ENCODE data around the gene NHEJ1.

The NHEJ1 gene

GRCh38 chr2:219168932-219169331 lies 8.3 kb upstream of the NHEJ1 start:
- no peak for DNase-seq

- DNase-seq = peak in 4 of 58 donors; percentile 10 to 15 (median 14)
Measured at GRCh38 chr2:219168526-219168925, 7.9 kb upstream of the NHEJ1 start.

DNA sequence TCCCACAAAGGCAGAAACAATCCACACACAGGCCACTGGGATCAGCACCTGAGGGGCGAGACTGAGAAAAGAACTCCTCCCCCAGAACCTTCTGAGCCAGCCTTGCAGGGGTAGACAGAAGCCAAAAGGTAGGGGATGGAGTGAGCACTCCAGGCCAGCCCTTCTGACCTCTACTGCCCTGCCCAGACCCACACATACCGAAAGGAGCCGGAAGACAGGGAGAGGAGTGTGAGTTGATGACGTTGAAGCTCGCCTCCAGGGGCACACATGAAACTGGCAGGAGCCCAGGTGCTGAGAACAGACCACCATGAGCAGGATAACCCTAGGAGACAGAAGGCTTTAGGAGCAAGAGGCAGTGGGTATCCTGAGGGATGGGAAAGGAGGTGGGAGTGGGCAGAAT lies 7.4 kb upstream of the NHEJ1 start:
- no peak for DNase-seq

DNA sequence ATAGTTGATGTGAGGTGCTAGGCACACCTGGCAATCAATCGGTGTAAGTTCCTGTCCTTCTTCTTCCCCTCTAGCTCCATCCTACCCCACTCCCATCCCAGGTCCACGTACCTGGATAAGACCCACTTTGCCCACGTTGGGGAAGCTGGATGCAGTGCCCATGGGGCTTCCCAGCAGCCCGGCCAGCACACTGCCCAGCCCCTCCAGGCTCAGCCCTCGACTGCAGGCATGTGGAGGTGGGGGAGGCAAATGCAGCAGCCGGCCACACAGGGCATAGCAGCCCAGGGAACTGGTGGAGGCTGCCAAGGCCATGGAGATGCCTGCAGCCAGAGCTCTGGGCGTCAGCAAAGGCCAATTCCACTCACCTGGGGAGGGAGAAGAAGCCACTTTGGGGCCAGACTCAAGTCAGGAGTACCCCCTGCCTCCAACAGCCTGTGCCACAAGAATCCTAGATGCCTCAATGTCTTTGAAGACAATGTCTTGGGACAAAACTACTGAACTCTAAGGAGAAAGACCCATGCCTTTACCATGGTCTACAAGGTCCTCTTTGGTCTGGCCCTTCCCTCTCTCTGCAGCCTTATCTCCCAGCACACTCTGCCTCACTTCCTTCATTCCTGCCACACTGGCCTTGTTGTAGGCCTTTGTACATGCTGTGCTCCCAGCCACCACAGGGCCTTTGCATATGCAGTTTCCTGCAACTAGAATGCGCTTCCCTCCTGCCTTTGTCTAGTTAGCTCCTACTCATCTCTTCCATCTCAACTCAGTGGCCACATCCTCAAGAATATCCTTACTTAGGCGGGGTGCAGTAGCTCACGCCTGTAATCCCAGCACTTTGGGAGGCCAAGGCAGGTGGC lies 4.7 kb upstream of the NHEJ1 start:
- no peak for DNase-seq

DNA sequence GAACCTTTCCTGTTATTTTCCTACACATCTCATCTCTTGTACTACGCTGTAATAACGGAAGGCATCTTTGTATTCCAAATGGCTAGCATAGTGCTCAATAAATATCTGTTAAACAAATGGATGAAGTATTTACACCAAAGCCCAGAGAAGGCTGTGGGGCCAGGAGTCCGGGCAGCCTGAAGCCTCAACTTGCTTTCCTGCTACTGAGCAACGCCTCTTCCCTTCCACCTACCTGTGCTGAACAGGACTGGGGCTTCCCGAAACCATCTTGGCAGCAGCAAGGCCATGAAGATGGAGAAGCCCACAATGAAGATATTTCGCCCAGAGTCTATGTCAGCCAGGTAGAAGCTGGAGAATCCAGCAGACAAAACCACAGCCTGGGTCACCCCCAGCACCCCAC lies 2.5 kb upstream of the NHEJ1 start:
- no peak for DNase-seq

- no peak for DNase-seq
Measured at GRCh38 chr2:219161097-219161496, 482 bp upstream of the NHEJ1 start.

GRCh38 chr2:219159771-219160185 lies 837 bp downstream of the NHEJ1 start:
- no peak for DNase-seq

GRCh38 chr2:219158586-219158985 lies 2.0 kb downstream of the NHEJ1 start:
- DNase-seq = no peak

- no peak for DNase-seq
Measured at GRCh38 chr2:219158025-219158424, 2.6 kb downstream of the NHEJ1 start.

GRCh38 chr2:219157396-219157795 lies 3.2 kb downstream of the NHEJ1 start:
- DNase-seq = no peak

- DNase-seq = peak in 7 of 58 donors; percentile 3 to 58 (median 25)
Measured at GRCh38 chr2:219155054-219155644, 5.5 kb downstream of the NHEJ1 start.

DNA sequence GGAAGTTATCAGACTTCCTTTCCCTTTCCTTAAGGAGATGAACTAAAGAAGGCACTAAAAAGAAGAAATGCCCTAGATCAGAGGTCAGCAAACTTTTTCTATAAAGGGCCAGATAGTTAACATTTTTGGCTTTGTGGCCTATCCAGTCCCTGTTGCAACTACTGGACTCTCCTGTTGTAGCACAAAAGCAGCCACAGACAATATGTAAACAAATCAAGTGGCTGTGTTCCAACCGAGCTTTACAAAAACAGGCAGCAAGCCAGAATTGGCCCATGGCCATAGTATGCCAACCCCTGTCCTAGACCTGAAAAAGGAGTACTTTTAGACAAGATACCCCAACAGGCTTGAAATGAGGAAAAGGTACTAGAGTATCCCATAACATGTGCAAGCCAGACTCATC lies 10.9 kb downstream of the NHEJ1 start:
- DNase-seq = no peak

DNA sequence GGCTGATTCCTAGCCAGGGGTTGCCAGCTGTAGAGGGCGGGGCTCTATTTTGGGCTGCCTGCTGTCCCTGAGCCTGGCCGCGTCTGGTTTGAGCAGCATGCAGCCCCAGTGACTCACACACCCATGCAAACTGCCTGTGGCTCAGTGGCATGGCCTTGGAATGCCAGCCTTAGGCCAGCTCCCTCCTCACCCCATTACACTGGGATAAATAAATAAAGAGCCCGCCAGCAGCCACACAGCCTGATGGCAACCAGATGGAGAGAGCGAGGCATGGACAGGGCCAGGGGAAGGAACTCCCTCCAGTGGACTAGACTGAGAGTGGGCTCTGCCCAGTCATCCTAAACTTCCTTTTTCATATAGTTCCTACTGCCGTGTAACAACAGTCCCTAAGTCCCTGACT lies 18.3 kb downstream of the NHEJ1 start:
- no peak for DNase-seq

- DNase-seq = no peak
Measured at GRCh38 chr2:219140722-219141121, 19.9 kb downstream of the NHEJ1 start.

GRCh38 chr2:219133976-219134375 lies 26.6 kb downstream of the NHEJ1 start:
- DNase-seq = no peak

DNA sequence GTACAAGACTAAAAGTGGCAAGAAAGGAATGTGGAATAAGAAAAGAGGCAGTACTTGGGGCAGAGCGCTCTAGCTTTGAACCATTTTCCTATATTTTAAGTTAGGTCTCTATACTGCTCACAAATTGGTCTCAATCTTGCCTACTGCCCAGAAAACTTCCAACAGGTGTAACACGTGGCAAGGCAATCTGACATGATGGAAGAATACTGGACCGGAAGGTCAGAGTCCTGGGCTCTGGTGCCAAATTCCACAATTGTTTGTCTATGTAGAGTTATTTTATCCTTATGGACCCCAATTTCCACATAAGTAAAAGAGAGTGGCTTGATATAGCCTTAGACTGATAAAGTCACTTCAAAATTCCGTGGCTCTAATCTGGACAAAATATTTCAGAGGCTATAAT lies 28.9 kb downstream of the NHEJ1 start:
- DNase-seq = no peak

DNA sequence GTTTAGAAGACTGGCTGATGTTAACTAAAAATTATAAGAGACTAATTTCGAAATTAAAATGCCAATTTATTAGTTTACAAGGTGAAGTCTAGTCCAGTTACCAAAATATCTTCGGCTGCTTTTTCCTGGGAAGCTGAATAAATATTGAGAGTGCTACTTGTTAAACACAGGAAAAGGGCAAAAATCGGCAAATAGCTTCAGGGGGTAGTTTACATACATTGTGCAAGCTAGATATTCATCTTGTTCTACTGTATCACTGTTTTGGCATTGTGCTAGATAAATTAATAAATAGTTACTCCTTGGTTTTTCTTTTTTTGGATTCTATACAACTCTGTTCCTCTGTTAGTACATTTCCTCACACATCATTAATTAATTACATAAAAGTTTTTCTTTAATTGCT lies 29.3 kb downstream of the NHEJ1 start:
- DNase-seq = no peak

- DNase-seq = no peak
Measured at GRCh38 chr2:219129589-219129988, 31.0 kb downstream of the NHEJ1 start.

DNA sequence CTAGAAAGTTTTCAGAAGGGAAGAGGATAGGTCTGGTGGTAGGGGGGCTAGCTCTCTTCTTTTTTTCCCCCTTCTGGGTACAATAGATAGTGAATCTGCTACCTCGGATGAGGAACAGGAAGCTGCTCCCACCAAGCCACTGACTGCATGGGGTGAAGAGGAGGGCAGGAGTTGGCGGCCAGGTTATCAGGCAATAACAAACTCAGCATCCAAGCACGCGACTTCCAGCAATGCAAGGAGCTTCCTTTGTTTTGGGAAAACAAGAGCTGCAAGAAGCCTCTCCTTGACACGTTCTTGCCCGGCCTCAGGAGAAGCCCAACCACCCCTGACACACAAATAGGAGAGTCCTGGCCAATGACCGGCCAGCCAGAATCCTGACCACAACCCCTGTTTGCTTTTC lies 32.2 kb downstream of the NHEJ1 start:
- DNase-seq = no peak

DNA sequence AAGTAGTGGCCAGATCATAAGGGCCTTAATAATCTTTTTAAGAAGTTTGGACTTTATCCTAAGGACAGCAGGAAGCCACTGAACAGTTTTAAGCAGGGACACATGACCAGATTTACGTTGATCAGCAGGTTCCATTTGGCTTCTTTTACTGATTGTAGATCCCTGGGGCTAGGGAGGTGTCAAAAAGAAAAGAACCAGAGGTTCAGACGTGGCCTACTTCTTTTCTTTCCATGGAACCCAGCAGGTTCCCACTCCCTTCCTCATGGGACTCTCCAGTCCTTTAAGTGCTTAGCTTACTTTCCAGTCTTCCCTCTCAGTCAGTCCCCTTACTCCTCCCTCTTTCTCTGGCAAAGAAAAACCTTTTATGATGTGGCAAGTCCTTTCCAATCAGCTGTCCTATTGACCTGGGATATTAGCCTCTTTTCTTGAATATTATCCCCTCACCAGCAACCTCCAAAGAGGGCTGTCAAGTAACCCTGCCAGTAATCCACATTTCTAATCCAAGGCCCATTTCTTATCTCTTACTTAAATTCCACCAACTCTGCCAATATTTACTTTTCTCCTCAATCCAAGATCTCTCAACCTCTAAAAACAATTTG lies 33.5 kb downstream of the NHEJ1 start:
- no peak for DNase-seq

DNA sequence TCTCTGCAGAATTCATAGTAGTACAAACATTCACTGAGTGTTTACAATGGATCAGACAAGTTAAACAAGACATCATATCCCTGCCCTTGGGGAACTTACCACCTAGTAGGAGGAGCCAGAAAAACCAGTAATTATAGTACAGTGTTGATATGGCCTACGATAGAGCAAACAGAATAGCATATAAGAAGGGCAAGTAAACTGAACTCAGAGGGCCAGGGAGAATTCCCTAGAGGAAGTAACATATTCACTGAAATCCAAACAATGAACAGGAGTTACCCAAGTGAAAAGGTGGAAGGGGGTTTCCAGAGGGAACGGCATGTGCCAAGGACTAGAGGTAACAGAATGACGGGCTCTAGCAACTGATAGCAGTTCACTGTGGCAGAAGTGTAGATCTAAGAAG lies 34.1 kb downstream of the NHEJ1 start:
- no peak for DNase-seq

DNA sequence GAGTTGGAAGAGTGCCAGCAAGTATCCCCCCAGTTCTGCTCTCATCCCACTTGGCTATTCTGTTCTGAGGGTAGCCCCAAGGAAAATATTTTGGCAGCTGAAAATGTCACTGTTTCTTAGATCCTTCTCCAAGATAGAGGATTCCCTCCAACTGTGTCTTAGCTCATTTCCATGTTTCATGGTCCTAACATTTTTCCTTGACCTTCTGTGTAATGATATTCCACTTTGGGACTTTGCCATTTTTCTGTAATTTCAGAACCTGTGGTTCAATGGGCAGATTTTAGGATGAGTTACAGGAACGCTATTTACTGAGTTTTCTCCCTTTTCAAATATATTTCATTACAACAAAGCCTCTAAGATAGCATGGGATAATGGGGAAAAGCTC lies 34.7 kb downstream of the NHEJ1 start:
- no peak for DNase-seq

All from anterior cingulate cortex (tissue), 58 donors.